NCI-H2196 treated with DMSO at 0.1 percent for 48 hours (cell line): ENCODE data around the gene CLSTN1.
A peak's percentile ranks its signal among the peaks of the same experiment; 100 is the strongest.

ENCODE experiments used
- DNase-seq: peaks from one replicate; lab custom pipeline; 2025; ENCODE audit not compliant: unreplicated experiment; lab: John Stamatoyannopoulos, UW

The CLSTN1 gene

GRCh38 chr1:9852004-9852403 is 28.2 kb upstream of the CLSTN1 start:
- no peak for DNase-seq

- DNase-seq = no peak
Observed at GRCh38 chr1:9850442-9851162, 26.8 kb upstream of the CLSTN1 start.

- DNase-seq = no peak
Observed at GRCh38 chr1:9849691-9850441, 26.1 kb upstream of the CLSTN1 start.

- DNase-seq = no peak
Observed at GRCh38 chr1:9848022-9848421, 24.3 kb upstream of the CLSTN1 start.

- DNase-seq = no peak
Observed at GRCh38 chr1:9847269-9847668, 23.5 kb upstream of the CLSTN1 start.

- no peak for DNase-seq
Observed at GRCh38 chr1:9846611-9847171, 22.9 kb upstream of the CLSTN1 start.

GRCh38 chr1:9845914-9846313 is 22.1 kb upstream of the CLSTN1 start:
- DNase-seq = no peak

- DNase-seq = no peak
Observed at GRCh38 chr1:9844756-9845155, 21.0 kb upstream of the CLSTN1 start.

- DNase-seq = no peak
Observed at GRCh38 chr1:9844106-9844505, 20.3 kb upstream of the CLSTN1 start.

GRCh38 chr1:9843576-9843945 is 19.8 kb upstream of the CLSTN1 start:
- peak; percentile 82 for DNase-seq

GRCh38 chr1:9842781-9843575 is 19.2 kb upstream of the CLSTN1 start:
- DNase-seq = peak; percentile 50

GRCh38 chr1:9842073-9842711 is 18.4 kb upstream of the CLSTN1 start:
- no peak for DNase-seq

GRCh38 chr1:9841460-9841859 is 17.7 kb upstream of the CLSTN1 start:
- no peak for DNase-seq

- peak; percentile 73 for DNase-seq
Observed at GRCh38 chr1:9840176-9840575, 16.4 kb upstream of the CLSTN1 start.

- no peak for DNase-seq
Observed at GRCh38 chr1:9838946-9839345, 15.2 kb upstream of the CLSTN1 start.

- no peak for DNase-seq
Observed at GRCh38 chr1:9836632-9836960, 12.8 kb upstream of the CLSTN1 start.

GRCh38 chr1:9835758-9836631 is 12.2 kb upstream of the CLSTN1 start:
- DNase-seq = peak; percentile 80

- no peak for DNase-seq
Observed at GRCh38 chr1:9835404-9835757, 11.6 kb upstream of the CLSTN1 start.

GRCh38 chr1:9833632-9834031 is 9.9 kb upstream of the CLSTN1 start:
- DNase-seq = no peak

- no peak for DNase-seq
Observed at GRCh38 chr1:9827558-9828185, 3.9 kb upstream of the CLSTN1 start.
